T-helper 2 cell treated with Interferon-gamma antibody and Interleukin-4, amounts not matched to agents 100 ng/mL and 5 ng/mL, for 36 hours (primary cell): ENCODE measurements around the gene FAM76B. TPM values are rescaled to one million over a fixed set of nuclear protein-coding genes. Genes with fewer than 3 reads are reported as not detected.
"Not testable (repeated sequence)": the region's sequence is repeated elsewhere in the genome, so short reads cannot be mapped to it uniquely, and the experiment has no call there.

ENCODE experiments used
- intact Hi-C: fragments of 100-400 bp; cut with micrococcal nuclease; formaldehyde crosslinking; loops from one replicate; pipeline ENCODE4 v1.15.1; 2023
- total RNA-seq: library from RNA; stranded (reverse); gene quantifications from 2 replicates; pipeline ENCODE4 v1.2.3, GENCODE V29; 2022

The FAM76B gene
- total RNA-seq: 46.4 and 50.7 TPM in 2 replicates

DNA sequence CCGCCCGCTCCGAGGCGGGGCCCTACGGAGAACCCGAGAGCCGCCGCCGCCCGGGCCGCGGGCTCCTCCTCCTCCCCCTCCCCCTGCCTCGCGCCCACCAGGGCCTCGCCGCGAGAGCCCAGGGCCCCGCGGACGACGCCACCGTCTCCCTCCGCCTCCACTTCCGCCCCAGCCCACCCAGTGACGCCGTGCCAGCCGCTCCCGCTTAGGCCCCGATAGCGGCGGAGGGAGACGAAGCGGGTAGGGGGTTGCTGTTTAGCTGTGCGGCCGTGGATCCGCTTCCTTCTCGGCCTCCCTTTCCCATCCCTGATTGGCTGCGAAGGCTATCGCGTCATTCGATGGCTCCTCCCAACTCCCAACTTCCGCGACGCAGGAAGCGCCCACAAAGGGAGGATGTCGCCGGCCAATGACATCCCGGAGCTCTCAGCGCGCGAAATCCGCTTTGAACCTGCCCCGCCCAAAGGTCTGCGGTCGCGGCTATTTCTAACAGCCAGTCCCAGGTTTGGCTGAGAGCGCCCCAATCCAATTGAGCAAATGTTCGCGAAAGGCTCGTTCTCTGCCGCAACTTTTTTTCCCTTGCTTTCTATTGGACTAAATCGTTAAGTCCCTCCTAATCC, at the start of gene FAM76B:
Gene FAM76B, minus strand, starts transcription at position 277 of the 617 bp plus-strand sequence. CDS start 304 bp downstream, outside the sequence.
- intact Hi-C loops: loop anchor here (1.0 to 5.0 kb wide), 15 partner anchors 89 to 1295 kb away; partner anchors contain the start of genes CCDC82, CWC15, ENDOD1 and FUT4

DNA sequence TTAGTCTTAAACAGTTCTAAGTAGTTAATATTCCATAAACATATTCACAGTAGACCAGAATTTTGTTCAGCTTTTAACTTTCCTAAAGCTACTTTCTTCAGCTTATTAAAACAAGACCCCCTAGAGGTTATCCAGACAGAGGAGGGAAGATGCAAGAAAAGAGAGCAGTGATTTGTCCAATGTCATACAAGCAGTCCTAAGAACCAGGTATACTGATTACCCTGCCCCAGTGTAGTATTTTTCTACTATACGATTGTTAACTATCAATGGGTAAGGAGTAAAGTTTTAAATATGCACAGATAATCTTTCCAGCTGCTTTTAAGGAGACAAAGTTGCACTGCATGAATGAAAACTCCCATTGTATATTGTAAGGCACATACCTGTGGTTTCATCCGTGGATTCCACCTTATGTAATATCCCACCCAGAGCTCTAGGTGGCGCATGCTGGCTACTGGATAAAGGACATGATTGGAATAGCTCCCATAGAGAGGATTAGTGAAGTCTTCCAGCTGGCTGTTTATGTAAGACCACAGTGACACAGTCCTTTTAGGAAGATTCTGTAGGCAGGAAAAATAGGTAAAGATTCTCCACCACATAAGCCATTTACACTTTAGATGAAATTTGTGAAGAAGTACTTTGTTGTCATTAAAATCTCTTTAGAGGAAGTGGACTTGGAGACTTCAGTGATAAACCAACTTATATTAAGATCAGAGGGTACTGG, 46.3 kb upstream of the FAM76B start:
- intact Hi-C loops: loop anchor here (1.0 to 10.0 kb wide), 4 partner anchors 129 to 590 kb away; partner anchors contain the start of gene MAML2

DNA sequence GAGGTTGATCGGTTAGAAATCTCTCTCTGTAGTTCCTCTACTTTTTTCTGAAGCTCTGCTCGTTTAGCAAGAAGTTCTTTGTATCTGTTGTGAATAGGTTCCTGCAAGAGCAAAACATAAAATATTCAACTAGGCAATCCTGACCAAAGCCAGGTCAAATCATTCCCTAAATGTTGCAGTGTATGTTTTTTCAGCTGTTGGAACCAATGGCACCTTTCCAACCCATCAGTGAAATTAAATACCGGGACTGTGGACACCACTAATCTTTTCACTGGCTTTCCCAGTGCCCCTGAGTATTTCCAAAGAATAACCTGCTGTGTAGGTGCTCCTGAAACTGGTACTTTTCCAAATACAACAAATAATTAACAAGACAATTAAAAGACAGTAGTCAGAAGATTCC, 45.8 kb upstream of the FAM76B start:
- intact Hi-C loops: loop anchor here (10.0 kb wide), 1 partner anchor 129 kb away; no protein-coding TSS in a partner anchor

DNA sequence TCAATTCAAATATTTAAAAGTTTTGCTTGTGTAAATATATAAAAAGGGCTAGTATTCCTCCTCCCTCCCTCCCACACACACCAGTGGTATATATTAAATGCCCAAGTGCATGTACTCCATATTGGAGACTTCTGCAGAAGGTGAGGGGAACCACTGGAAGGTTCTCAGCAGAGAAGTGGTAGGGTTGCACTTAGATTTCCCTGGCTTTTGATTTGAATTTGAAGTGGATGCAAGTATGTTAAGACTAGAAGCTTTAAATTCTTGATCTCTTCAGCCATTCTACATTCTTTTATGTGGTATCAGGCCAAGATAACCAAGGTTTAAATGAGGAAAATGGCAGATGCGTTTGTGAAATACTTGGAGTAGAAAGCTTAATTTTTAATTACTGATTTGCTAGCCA, 43.8 kb upstream of the FAM76B start:
- intact Hi-C loops: loop anchor here (10.0 kb wide), 1 partner anchor 131 kb away; no protein-coding TSS in a partner anchor

DNA sequence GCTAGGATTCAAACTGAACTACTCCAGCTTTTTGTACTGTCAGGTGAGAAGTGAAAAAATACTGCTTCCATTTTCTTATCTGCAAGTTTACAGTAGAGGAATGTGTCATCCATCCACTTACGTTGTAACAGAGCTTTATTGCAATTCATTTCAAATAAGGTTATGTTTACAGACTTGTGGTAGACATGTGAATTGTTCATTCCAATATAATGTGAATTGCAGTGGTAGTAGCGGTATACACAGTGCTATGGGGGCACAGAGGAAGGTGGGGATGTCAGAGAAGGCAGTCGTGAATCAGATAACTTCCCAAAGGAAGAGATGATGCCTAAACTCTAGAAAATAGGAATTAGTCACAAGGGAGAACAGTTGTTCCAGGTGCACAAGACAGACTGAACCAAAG, 43.2 kb upstream of the FAM76B start:
- intact Hi-C loops: loop anchor here (10.0 kb wide), 1 partner anchor 132 kb away; no protein-coding TSS in a partner anchor

DNA sequence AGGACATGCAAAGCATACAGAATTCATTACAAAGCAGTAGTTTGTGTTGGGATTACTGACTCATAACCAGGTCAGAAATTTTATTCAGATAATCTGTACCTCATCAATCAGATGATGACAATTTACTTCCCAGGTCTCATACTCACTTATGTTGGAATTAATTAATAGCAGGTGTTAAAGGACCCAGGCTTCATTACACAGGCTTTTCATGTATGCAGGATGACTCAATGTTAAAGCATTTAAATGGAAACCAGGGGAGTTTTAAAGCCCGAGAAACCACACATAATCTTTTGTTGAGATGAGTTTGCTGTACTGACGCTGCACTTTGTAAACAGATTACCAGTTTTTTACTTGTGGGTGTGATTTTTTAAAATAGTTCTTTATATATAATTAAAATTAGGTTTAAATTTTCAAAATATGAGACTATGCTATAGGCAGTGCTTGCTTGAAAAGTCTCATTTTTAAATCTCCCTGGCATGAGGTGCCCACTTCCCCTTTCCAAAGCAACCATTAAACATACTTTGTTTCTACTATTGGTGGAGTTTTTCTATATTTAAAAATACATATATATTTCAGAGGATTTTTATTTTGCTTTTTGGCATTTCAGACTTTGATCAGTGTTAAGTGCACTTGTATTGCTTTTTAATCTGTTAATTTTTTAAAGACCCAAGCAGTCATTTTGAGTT, 41.8 kb upstream of the FAM76B start:
- intact Hi-C loops: loop anchor here (10.0 kb wide), 1 partner anchor 133 kb away; no protein-coding TSS in a partner anchor

DNA sequence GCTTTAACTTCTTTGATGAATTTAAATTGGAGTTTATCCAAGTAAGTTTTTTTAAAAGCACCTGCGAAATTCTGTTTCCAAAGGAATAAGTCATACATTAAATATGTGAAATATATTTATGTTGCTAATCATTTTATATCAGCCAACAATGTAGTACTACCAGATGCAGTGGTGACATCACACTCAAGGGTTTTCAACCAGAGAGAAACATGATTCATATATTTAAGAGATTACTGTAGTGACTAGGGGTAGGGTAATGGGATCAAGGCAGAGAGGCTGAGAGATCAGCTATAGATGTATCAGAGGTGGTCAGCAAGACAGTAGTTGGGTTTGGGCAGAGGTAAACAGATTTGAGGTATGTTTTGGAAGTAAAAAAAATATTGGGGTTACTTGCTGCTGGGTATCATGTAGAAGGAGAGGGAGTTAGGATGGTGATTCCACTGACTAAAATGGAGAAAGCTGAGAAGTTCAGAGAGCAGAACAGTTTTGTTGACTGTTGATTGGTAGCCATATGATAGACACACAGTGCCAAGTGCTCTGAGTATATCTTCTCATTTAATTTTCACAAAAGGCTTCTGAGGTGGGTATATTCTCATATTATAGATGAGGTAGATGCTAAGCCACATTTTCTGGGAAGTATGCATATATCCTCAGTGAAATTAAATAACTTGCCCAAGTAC, 40.1 kb upstream of the FAM76B start:
- intact Hi-C loops: loop anchor here (10.0 kb wide), 1 partner anchor 135 kb away; no protein-coding TSS in a partner anchor

DNA sequence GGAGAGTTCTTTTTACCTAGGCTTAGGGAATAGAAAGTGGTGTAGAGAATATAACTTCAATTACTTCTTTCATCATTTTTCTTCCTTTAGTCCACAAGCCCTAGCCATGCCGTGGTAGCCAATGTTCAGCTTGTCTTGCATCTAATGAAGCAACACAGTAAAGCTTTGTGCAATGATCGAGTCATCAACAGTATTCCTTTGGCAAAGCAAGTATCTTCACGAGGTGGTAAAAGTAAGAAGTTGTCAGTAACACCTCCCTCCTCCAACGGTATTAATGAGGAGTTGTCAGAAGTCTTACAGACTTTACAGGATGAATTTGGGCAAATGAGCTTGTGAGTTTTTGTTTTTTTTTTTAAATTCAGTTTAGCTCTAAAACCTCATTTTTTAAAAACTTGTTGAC, 38.1 kb upstream of the FAM76B start:
- intact Hi-C loops: no loop called here

DNA sequence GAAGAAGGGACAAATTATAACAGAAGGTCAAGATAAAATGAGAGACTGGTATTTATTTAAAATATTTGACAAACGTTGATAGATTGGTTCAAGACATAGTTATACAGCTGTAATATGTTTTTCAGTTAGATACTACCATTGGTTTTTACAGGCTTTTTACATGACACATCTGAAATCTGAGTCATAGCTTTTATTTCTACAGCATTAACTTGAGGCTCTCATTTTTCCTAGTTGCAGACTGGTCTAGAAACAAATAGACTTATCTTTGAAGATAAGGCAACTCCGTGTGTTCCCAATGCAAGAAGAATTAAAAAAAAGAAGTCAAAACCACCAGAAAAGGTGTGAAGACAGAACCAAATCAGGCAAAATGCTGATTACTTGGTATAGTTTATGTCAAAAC, 32.1 kb upstream of the FAM76B start:
- intact Hi-C loops: no loop called here

DNA sequence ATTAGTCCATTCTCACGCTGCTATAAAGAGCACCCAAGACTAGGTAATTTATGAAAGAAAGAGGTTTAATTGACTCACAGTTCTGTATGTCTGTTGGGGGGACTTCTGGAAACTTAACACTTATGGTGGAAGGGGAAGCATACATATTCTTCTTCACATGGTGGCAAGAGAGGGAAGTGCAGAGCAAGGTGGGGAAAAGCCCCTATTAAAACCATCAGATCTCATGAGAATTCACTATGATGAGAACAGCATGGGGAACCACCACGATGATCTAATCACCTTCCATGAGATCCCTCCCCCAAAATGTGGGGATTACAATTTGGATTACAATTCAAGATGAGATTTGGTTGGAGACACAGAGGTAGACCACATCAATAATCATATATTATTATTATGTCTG, 26.5 kb upstream of the FAM76B start:
- intact Hi-C loops: no loop called here

DNA sequence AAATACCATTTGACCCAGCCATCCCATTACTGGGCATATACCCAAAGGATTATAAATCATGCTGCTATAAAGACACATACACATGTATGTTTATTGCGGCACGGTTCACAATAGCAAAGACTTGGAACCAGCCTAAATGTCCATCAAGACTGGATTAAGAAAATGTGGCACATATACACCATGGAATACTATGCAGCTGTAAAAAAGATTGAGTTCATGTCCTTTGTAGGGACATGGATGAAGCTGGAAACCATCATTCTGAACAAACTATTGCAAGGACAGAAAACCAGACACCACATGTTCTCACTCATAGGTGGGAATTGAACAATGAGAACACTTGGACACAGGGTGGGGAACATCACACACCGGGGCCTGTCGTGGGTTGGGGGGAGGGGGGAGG, 21.5 kb upstream of the FAM76B start:
- intact Hi-C loops: not testable (repeated sequence)

DNA sequence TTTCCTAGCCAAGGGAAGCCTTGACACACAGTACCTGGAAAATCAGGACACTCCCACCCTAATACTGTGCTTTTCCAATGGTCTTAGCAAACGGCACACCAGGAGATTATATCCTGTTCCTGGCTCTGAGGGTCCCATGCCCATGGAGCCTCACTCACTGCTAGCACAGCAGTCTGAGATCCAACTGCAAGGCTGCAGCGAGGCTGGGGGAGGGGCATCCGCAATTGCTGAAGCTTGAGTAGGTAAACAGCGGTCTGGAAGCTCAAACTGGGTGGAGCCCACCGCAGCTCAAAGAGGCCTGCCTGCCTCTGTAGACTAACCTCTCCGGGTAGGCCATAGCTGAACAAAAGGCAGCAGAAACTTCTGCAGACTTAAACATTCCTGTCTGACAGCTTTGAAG, 16.9 kb upstream of the FAM76B start:
- intact Hi-C loops: not testable (repeated sequence)

DNA sequence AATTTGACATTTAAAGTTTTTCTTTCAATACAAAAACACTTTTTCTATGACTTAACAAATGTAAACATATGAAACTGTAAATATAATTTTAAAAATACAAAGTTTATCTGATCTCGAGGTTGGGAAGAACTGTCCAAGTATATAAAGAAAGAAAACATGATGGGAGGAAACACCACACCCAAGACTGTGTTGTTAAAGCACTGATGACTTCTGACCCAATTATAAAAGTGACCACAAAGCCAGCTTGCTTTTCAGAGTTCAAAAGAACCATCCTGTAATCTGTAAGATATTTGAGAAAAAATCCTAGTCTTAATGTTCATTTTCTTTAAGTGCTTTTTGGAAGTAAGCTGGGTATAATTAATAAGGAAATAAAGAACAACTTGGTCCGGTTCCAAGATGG, 16.3 kb upstream of the FAM76B start:
- intact Hi-C loops: no loop called here

DNA sequence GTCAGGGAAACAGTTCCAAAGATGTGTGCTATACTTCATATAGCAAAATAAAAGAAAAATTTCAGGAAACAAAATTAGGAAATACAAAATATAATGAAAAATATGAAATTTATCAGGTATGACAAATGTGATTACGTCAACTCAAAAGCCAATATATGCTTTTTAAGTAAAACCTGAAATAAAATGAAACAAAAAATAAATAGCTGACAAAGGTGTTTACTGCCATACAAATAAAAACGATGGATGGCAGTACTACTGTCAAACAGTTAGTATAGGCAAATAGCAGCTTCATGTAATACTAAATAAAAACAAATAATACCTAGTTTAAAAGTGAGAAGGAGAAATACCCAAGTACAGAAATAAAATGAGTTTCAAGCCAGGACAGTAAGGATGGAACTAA, 14.4 kb upstream of the FAM76B start:
- intact Hi-C loops: no loop called here

DNA sequence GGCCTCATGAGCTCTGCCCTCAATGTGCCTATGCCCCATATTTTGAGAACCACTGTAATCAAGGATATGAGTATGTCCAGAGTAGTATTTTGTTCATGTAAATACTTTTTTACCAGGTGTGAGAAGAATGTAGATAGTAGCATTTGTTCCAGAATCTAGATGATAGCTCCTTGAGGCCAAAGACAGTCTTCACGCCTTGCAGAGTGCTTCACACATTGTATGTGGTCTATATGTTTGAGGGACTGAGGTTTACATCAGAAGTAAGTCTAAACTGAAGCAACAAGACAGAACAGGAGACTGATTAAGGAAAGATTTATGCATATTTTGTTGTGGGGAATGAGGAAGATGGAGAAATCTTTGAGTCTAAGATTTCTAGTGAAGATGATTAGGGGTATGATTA, 13.2 kb upstream of the FAM76B start:
- intact Hi-C loops: no loop called here

DNA sequence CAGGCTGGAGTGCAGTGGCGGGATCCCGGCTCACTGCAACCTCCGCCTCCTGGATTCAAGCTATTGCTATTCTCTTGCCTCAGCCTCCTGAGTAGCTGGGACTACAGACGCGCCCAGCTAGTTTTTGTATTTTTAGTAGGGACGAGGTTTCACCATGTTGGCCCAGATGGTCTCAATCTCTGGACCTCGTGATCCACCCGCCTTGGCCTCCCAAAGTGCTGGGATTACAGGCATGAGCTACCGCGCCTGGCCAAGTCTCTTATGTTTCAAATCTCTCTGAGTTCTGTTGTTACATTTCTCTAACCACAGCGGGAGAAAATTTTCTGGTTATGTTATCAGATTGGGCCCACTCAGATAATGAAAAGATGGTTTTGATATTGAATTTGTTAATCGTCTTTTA, 10.9 kb upstream of the FAM76B start:
- intact Hi-C loops: no loop called here

DNA sequence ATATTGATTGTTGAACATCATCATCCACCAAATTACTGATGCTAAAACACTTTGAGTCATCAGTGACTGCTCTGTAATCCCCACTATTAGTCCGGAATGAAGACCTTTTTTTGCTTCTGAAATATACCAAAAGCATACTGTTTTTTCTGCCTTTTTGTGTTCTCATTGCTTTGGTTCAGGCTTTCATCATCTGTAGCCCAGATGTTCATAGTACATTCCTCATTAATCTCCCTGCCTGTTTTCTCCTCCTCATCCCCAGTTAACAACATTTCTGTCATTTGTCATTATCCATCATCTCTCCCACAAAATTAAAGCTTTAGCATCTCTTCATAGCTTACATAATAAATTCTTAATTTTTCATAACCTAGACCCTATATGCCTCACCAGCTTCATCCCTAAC, 10.0 kb upstream of the FAM76B start:
- intact Hi-C loops: no loop called here

DNA sequence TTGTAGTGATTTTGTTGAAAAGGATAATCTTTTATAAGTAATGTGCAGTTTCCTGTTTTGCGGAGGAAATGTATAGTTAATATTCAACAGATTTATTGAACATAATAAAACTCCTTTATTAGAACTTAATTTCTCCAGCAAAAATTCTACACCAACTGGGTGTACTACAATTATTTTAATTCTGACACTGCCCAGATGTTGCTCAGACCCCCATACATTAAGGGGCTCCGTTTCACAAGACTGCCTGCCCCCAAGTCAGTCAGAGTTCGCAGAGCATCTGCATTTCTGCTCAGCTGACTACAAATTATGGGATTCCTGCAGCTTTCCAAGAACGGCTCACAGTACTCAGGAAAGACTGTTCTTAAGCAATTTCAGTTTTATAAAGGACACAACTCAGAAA, 6.9 kb upstream of the FAM76B start:
- intact Hi-C loops: no loop called here

DNA sequence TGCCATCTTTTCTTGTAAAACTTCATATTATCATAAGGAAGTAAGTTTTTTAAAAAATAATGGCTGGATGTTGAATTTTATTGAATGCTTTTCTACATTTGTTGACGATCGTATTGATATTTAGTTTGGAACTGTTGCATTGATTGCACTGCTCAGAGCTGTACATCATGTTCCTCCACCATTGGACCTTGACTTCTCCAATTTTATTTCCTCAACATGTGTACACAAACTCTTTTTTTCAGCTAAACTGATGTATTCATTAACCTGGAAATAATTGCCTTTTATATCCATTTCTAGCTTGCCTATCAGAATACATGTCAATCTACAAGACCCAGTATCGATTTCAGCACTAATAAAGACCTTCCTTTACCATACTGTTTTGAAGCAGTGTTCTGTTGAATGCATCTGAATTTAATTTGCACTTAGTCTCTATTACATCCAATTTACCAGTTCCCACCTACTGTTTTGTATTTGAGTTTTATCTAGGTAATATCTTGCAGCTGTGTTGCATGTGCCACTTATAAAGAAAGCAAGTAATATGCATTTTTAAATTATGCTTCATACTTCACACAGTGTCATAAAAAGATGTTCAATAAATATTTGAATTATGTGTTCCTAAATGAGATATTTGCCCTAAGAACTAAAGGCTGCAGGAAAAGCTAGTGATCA, 6.2 kb upstream of the FAM76B start:
- intact Hi-C loops: no loop called here

DNA sequence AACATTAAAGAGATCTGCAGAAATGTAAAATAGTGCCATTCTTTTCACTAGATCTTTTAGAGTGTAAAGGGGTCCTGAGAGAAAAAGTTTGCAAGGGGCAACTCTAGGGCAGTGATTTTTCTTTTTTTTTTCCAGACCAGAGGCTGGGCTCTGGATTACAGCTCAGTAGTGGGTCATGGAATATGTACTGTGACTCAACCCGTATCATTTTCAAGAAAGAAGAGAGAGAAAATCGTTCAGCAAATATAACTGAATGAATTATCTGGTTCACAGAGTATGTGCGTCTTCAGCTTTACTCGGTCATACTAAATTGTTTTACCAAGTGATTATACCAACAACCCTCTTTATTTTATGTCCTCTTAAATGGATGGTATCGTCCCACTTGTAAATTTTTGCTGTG, 4.5 kb upstream of the FAM76B start:
- intact Hi-C loops: no loop called here

DNA sequence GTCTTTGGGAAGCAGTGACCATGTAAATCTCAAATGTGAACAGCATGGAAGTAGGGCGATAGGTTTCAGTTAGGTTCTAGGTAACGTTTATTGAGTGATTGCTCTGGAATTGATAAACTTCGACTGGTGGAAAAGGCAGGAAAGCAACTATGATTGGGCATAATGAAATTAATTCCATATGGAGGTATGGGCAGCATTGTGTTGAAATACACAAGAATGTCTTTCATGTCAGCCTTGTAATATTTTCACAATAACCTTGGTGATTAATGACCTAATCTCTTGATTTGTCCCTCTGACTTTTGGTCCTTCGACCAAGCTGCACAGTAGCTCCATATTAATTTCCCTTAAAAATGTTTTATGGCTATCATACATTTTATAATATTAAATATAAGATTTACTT, 3.5 kb upstream of the FAM76B start:
- intact Hi-C loops: no loop called here
